ENCODE results near the gene TMEM63C. TPM values are rescaled to one million over a fixed set of nuclear protein-coding genes. Genes with fewer than 3 reads are reported as not detected.
"Not testable (repeated sequence)": the region's sequence is repeated elsewhere in the genome, so short reads cannot be mapped to it uniquely, and the experiment has no call there.

TMEM63C gene
- total and polyA plus RNA-seq, 2 donors (not counting 1 experiment from before 2014, with no cell fraction given): 0.63 to 3.2 TPM

DNA sequence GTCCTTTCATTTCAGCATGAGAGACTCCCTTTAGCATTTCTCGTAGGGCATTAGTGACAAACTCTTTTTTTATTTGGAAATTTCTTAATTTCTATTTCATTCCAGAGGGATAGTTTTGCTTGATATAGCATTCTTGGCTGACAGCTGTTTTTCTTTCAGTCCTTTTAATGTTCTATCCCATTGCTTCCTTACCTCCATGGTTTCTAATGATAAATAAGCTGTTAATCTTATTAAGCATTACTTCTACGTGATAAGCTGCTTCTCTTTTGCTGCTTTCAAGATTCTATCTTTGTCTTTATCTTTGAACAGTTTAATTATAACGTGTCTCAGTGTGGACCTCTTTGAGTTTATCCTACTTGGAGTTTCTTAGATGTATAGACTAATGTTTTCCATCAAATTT, 11.6 kb upstream of the TMEM63C start:
- no peaks in the 10 kb centered on the region for H3K36me3 ChIP-seq (replicated peaks in 1 of 2; ENCODE audit: control extremely low read depth in 1 of 2, control insufficient read depth in 1 of 2, extremely low read depth in 1 of 2, insufficient read depth in 2 of 2, low read length in 1 of 2)
- no peak for ATAC-seq (ENCODE audit: low read depth)
- peaks cover 24% of the 10 kb centered on the region for H3K27me3 Mint-ChIP-seq

GRCh38 chr14:77172916-77173315, 8.7 kb upstream of the TMEM63C start:
- Histone ChIP-seq H3K9ac (ENCODE audit: low read length) (no peak overlapping the region), H3K9me3 (ENCODE audit: control extremely low read depth in 1 of 3, control insufficient read depth in 2 of 3, insufficient read depth in 1 of 3, low read length in 2 of 3) (peaks cover 5 to 19% (median 11%) of the 10 kb centered on the region in 3 donors), H3K4me3 (ENCODE audit: control extremely low read depth in 1 of 5, extremely low read depth in 1 of 5, insufficient read depth in 1 of 5, low read depth in 2 of 5, low read length in 4 of 5) (no peak overlapping the region), H3K79me2 (ENCODE audit: control insufficient read depth, insufficient read depth, low read length) (no peaks in the 10 kb centered on the region), H2AFZ (ENCODE audit: insufficient read depth, low read depth, low read length, poor library complexity, severe bottlenecking) (no peak overlapping the region), H3K4me1 (ENCODE audit: control insufficient read depth in 2 of 2, insufficient read depth in 2 of 2, low read length in 2 of 2) (no peaks in the 10 kb centered on the region), H3K4me2 (replicated peaks; ENCODE audit: low read depth, low read length, poor library complexity, severe bottlenecking) (no peak overlapping the region), H4K20me1 (ENCODE audit: control insufficient read depth, insufficient read depth, low read length, poor library complexity, severe bottlenecking) (no peaks in the 10 kb centered on the region), H3K27ac (ENCODE audit: low read length in 2 of 2) (no peak overlapping the region), H3K27me3 (replicated peaks in 1 of 4; ENCODE audit: control extremely low read depth in 1 of 4, control insufficient read depth in 3 of 4, insufficient read depth in 4 of 4, low read length in 3 of 4) (no peaks in the 10 kb centered on the region), H3K36me3 (replicated peaks in 1 of 2; ENCODE audit: control extremely low read depth in 1 of 2, control insufficient read depth in 1 of 2, extremely low read depth in 1 of 2, insufficient read depth in 2 of 2, low read length in 1 of 2) (no peaks in the 10 kb centered on the region)
- Mint-ChIP-seq H3K27me3 (peaks cover 24% of the 10 kb centered on the region), H3K27ac (no peak overlapping the region), H3K4me1 (no peaks in the 10 kb centered on the region), H3K9me3 (ENCODE audit: insufficient read depth) (peaks cover 11% of the 10 kb centered on the region), H3K4me3 (no peak overlapping the region)
- no peak for TF ChIP-seq CTCF (IDR thresholded peaks at IDR 0.05)
- no peak for TF ChIP-seq EZH2 (IDR thresholded peaks at IDR 0.05; ENCODE audit: borderline replicate concordance, insufficient read depth, low read depth, low read length, poor library complexity, severe bottlenecking)
- no peak for ATAC-seq (ENCODE audit: low read depth)
- intact Hi-C loops (cut with micrococcal nuclease): no loop called here
- no peak for DNase-seq
- 88% methylated on average over 5 of the region's 5 CpGs for WGBS (ENCODE audit: insufficient coverage)
- POLR2A ChIA-PET: no interaction called here
- CTCF ChIA-PET: no interaction called here

More for the DNA sequence above, 11.6 kb upstream of the TMEM63C start:
- Histone ChIP-seq H3K27ac (ENCODE audit: low read length in 2 of 2) (no peak overlapping the region), H2AFZ (ENCODE audit: insufficient read depth, low read depth, low read length, poor library complexity, severe bottlenecking) (no peak overlapping the region), H3K4me1 (ENCODE audit: control insufficient read depth in 2 of 2, insufficient read depth in 2 of 2, low read length in 2 of 2) (no peaks in the 10 kb centered on the region), H3K9ac (ENCODE audit: low read length) (no peak overlapping the region), H3K9me3 (ENCODE audit: control extremely low read depth in 1 of 3, control insufficient read depth in 2 of 3, insufficient read depth in 1 of 3, low read length in 2 of 3) (peaks cover 5 to 19% (median 12%) of the 10 kb centered on the region in 3 donors), H3K4me3 (ENCODE audit: control extremely low read depth in 1 of 5, extremely low read depth in 1 of 5, insufficient read depth in 1 of 5, low read depth in 2 of 5, low read length in 4 of 5) (no peak overlapping the region), H3K4me2 (replicated peaks; ENCODE audit: low read depth, low read length, poor library complexity, severe bottlenecking) (no peak overlapping the region), H3K79me2 (ENCODE audit: control insufficient read depth, insufficient read depth, low read length) (no peaks in the 10 kb centered on the region), H4K20me1 (ENCODE audit: control insufficient read depth, insufficient read depth, low read length, poor library complexity, severe bottlenecking) (no peaks in the 10 kb centered on the region), H3K27me3 (replicated peaks in 1 of 4; ENCODE audit: control extremely low read depth in 1 of 4, control insufficient read depth in 3 of 4, insufficient read depth in 4 of 4, low read length in 3 of 4) (no peaks in the 10 kb centered on the region)
- ChIA-PET POLR2A (no interaction called here), CTCF (no interaction called here)
- Mint-ChIP-seq H3K4me3 (no peak overlapping the region), H3K4me1 (no peaks in the 10 kb centered on the region), H3K9me3 (ENCODE audit: insufficient read depth) (peaks cover 11% of the 10 kb centered on the region), H3K27ac (no peak overlapping the region)
- WGBS (ENCODE audit: insufficient coverage): no CpG with 5 or more reads among the region's 3 CpGs
- TF ChIP-seq EZH2 (IDR thresholded peaks at IDR 0.05; ENCODE audit: borderline replicate concordance, insufficient read depth, low read depth, low read length, poor library complexity, severe bottlenecking) (no peak), CTCF (IDR thresholded peaks at IDR 0.05) (no peak)
- DNase-seq: no peak
- intact Hi-C loops (cut with micrococcal nuclease): no loop called here

DNA sequence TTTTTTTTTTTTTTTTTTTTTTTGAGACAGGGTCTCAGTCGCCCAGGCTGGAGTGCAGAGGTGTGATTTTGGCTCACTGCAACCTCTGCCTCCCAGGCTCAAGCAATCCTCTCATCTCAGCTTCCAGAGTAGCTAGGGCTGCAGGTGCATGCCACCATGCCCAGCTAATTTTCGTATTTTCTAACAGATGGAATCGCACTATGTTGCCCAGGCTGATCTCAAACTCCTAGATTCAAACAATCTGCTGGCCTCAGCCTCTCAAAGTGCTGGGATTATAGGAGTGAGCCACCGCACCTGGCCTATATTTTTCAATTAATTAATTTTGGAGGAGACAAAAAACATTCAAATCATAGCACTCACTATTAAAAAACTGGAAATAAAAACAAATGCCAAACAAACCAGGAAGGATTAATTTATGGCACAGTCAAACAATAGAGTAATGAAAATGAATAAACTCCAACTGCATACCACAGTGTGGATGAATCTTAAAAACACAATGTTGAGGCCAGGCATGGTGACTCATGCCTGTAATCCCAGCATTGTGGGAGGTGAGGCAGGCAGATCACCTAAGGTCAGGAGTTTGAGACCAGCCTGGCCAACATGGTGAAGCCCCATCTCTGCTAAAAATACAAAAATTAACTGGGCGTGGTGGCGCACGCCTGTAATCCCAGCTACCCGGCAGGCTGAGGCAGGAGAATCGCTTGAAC, 7.5 kb upstream of the TMEM63C start:
- H3K4me2 ChIP-seq (replicated peaks; ENCODE audit: low read depth, low read length, poor library complexity, severe bottlenecking); H3K4me1 Mint-ChIP-seq; ATAC-seq (ENCODE audit: low read depth); DNase-seq; H4K20me1 ChIP-seq (ENCODE audit: control insufficient read depth, insufficient read depth, low read length, poor library complexity, severe bottlenecking); POLR2A ChIA-PET; H3K9me3 Mint-ChIP-seq (ENCODE audit: insufficient read depth); H3K79me2 ChIP-seq (ENCODE audit: control insufficient read depth, insufficient read depth, low read length); H2AFZ ChIP-seq (ENCODE audit: insufficient read depth, low read depth, low read length, poor library complexity, severe bottlenecking); H3K27me3 ChIP-seq (replicated peaks in 1 of 4; ENCODE audit: control extremely low read depth in 1 of 4, control insufficient read depth in 3 of 4, insufficient read depth in 4 of 4, low read length in 3 of 4); H3K4me1 ChIP-seq (ENCODE audit: control insufficient read depth in 2 of 2, insufficient read depth in 2 of 2, low read length in 2 of 2); H3K4me3 Mint-ChIP-seq; H3K27ac ChIP-seq (ENCODE audit: low read length in 2 of 2); intact Hi-C loops (cut with micrococcal nuclease); H3K4me3 ChIP-seq (ENCODE audit: control extremely low read depth in 1 of 5, extremely low read depth in 1 of 5, insufficient read depth in 1 of 5, low read depth in 2 of 5, low read length in 4 of 5); CTCF ChIA-PET; H3K27ac Mint-ChIP-seq; H3K36me3 ChIP-seq (replicated peaks in 1 of 2; ENCODE audit: control extremely low read depth in 1 of 2, control insufficient read depth in 1 of 2, extremely low read depth in 1 of 2, insufficient read depth in 2 of 2, low read length in 1 of 2); H3K9ac ChIP-seq (ENCODE audit: low read length): not testable (repeated sequence)
- 93% methylated on average over 6 of the region's 9 CpGs for WGBS (ENCODE audit: insufficient coverage)
- peaks cover 3 to 19% (median 5%) of the 10 kb centered on the region in 3 donors for H3K9me3 ChIP-seq (ENCODE audit: control extremely low read depth in 1 of 3, control insufficient read depth in 2 of 3, insufficient read depth in 1 of 3, low read length in 2 of 3)
- H3K27me3 Mint-ChIP-seq: peaks cover 19% of the 10 kb centered on the region
